Bronchial epithelial cell (primary cell): ENCODE measurements around the gene CREBL2. TPM values are rescaled to one million over a fixed set of nuclear protein-coding genes. Genes with fewer than 3 reads are reported as not detected.
"Not testable (repeated sequence)": the region's sequence is repeated elsewhere in the genome, so short reads cannot be mapped to it uniquely, and the experiment has no call there.

Experiments
- DNase-seq: peaks from one replicate; pipeline ENCODE4 v3.0.0-alpha.2; 2010; ENCODE audit warnings: low read depth
- FAIRE-seq: peaks from 2 replicates; lab custom pipeline; 2011; peaks lifted over from hg19 to GRCh38; lab: Jason Lieb, UNC
- H3K27me3 ChIP-seq: 2 replicates; pipeline ENCODE4 v1.5.1; 2011; ENCODE audit warnings: low read length; ENCODE audit not compliant: control insufficient read depth, insufficient read depth
- H3K36me3 ChIP-seq: 2 replicates; pipeline ENCODE4 v1.5.1; 2011; ENCODE audit warnings: low read length; ENCODE audit not compliant: control insufficient read depth, insufficient read depth
- H3K4me3 ChIP-seq: 2 replicates; pipeline ENCODE4 v1.5.1; 2011; ENCODE audit warnings: mild to moderate bottlenecking, low read depth, low read length, control low read depth
- CTCF ChIP-seq: IDR thresholded peaks from 2 replicates; pipeline ENCODE4 v1.5.1; 2011; ENCODE audit warnings: mild to moderate bottlenecking, moderate library complexity, low read length, control low read depth, inconsistent platforms; ENCODE audit not compliant: insufficient read depth, severe bottlenecking
- total RNA-seq: library from RNA; depleted of rRNA; stranded (reverse); fragments of >200 nt; gene quantifications from 2 replicates; pipeline ENCODE4 v1.2.1, GENCODE V29; 2014

Gene CREBL2
- 17.9 and 23.9 TPM in 2 replicates for total RNA-seq

- DNase-seq (peak; percentile 89), FAIRE-seq (no peak)
- TF ChIP-seq CTCF: no peak
- H3K4me3 ChIP-seq: peak within 1 kb of the TSS; percentile 79
- no peaks in the 10 kb centered on the region for H3K27me3 ChIP-seq
- no peaks in the 10 kb centered on the region for H3K36me3 ChIP-seq
These were observed at the start of gene CREBL2 for GRCh38 chr12:12611512-12612306. Gene CREBL2, plus strand, starts transcription at chr12:12611876. Its CDS starts 297 bp downstream, at chr12:12612173.

- DNase-seq (no peak), FAIRE-seq (no peak)
- Histone ChIP-seq H3K27me3 (no peaks in the 10 kb centered on the region), H3K36me3 (no peaks in the 10 kb centered on the region), H3K4me3 (peak overlapping the region; percentile 81)
- TF ChIP-seq CTCF: no peak
These were observed 49.6 kb upstream of the CREBL2 start for GRCh38 chr12:12562016-12562483.

- peak; percentile 93 for DNase-seq
- peak within 1 kb of the TSS; percentile 81 for H3K4me3 ChIP-seq
- no peak for TF ChIP-seq CTCF
- H3K36me3 ChIP-seq: no peaks in the 10 kb centered on the region
- no peak for FAIRE-seq
- no peaks in the 10 kb centered on the region for H3K27me3 ChIP-seq
These were observed 49.0 kb upstream of the CREBL2 start, which contains the start of gene DUSP16 for GRCh38 chr12:12562585-12563261. Gene DUSP16, minus strand, starts transcription at chr12:12562863. Its CDS starts 41,765 bp downstream, at chr12:12521098.

- FAIRE-seq: no peak
- Histone ChIP-seq H3K4me3 (no peak overlapping the region), H3K36me3 (no peaks in the 10 kb centered on the region), H3K27me3 (no peaks in the 10 kb centered on the region)
- DNase-seq: peak; percentile 46
- no peak for TF ChIP-seq CTCF
These were observed 48.3 kb upstream of the CREBL2 start for GRCh38 chr12:12563290-12563928.

GRCh38 chr12:12564911-12565310 is 46.8 kb upstream of the CREBL2 start:
- no peak for FAIRE-seq

GRCh38 chr12:12565971-12566370 is 45.7 kb upstream of the CREBL2 start:
- H3K4me3 ChIP-seq, DNase-seq, H3K27me3 ChIP-seq, FAIRE-seq, H3K36me3 ChIP-seq: not testable (repeated sequence)

More at GRCh38 chr12:12564911-12565310, 46.8 kb upstream of the CREBL2 start:
- no peaks in the 10 kb centered on the region for H3K36me3 ChIP-seq
- no peak overlapping the region for H3K4me3 ChIP-seq
- no peaks in the 10 kb centered on the region for H3K27me3 ChIP-seq
- peak; percentile 40 for DNase-seq
- no peak for TF ChIP-seq CTCF
